ENCODE results near the gene WDR27. TPM values are rescaled to one million over a fixed set of nuclear protein-coding genes. Genes with fewer than 3 reads are reported as not detected.

Gene WDR27
- total RNA-seq, 2 experiments from 2014 or later, result 77.2 to 108 TPM

GRCh38 chr6:169653691-169654090 is 48.1 kb downstream of the WDR27 start:
- Histone ChIP-seq H3K4me1 (ENCODE audit: insufficient read depth, low read length, poor library complexity, severe bottlenecking) (no peaks in the 10 kb centered on the region), H3K79me2 (ENCODE audit: insufficient read depth, low read depth, low read length) (no peaks in the 10 kb centered on the region), H3K9me2 (ENCODE audit: insufficient read depth, low read length) (no peaks in the 10 kb centered on the region), H2AFZ (ENCODE audit: low read length) (no peak overlapping the region), H3K27ac (ENCODE audit: low read depth, low read length, poor library complexity, severe bottlenecking) (no peak overlapping the region), H3K4me2 (ENCODE audit: low read length) (no peak overlapping the region), H4K20me1 (ENCODE audit: insufficient read depth, low read length) (no peaks in the 10 kb centered on the region), H3K36me3 (ENCODE audit: insufficient read depth, low read length) (peaks cover 57% of the 10 kb centered on the region), H3K9me3 (ENCODE audit: low read length) (no peaks in the 10 kb centered on the region), H3K4me3 (ENCODE audit: low read depth, low read length, poor library complexity, severe bottlenecking) (no peak overlapping the region)
- POLR2A ChIA-PET, result interaction anchor here (0.9 kb wide), 1 partner anchor 49 kb away, joined by 3 read pairs; no protein-coding TSS in a partner anchor
- TF ChIP-seq EZH2phosphoT487 (IDR thresholded peaks at IDR 0.05; ENCODE audit: borderline replicate concordance, low read depth, low read length) (no peak), CTCF (conservative IDR thresholded peaks at IDR 0.05; ENCODE audit: low read length) (no peak)
- intact Hi-C loops (cut with micrococcal nuclease; ENCODE audit: unreplicated experiment), result no loop called here
- no TSS peak for BruUV-seq (replicated peaks)
- CTCF ChIA-PET (ENCODE audit: unreplicated experiment), result no interaction called here
- no peak for DNase-seq (ENCODE audit: low spot score)

GRCh38 chr6:169652896-169653295 is 48.9 kb downstream of the WDR27 start:
- TF ChIP-seq EZH2phosphoT487 (IDR thresholded peaks at IDR 0.05; ENCODE audit: borderline replicate concordance, low read depth, low read length) (no peak), CTCF (conservative IDR thresholded peaks at IDR 0.05; ENCODE audit: low read length) (no peak)
- Histone ChIP-seq H3K27ac (ENCODE audit: low read depth, low read length, poor library complexity, severe bottlenecking) (no peak overlapping the region), H3K79me2 (ENCODE audit: insufficient read depth, low read depth, low read length) (no peaks in the 10 kb centered on the region), H2AFZ (ENCODE audit: low read length) (no peak overlapping the region), H3K9me2 (ENCODE audit: insufficient read depth, low read length) (no peaks in the 10 kb centered on the region), H3K36me3 (ENCODE audit: insufficient read depth, low read length) (peaks cover 52% of the 10 kb centered on the region), H3K9me3 (ENCODE audit: low read length) (no peaks in the 10 kb centered on the region), H3K4me1 (ENCODE audit: insufficient read depth, low read length, poor library complexity, severe bottlenecking) (no peaks in the 10 kb centered on the region), H3K4me3 (ENCODE audit: low read depth, low read length, poor library complexity, severe bottlenecking) (no peak overlapping the region), H4K20me1 (ENCODE audit: insufficient read depth, low read length) (no peaks in the 10 kb centered on the region), H3K4me2 (ENCODE audit: low read length) (no peak overlapping the region)
- intact Hi-C loops (cut with micrococcal nuclease; ENCODE audit: unreplicated experiment), result no loop called here
- ChIA-PET POLR2A (no interaction called here), CTCF (ENCODE audit: unreplicated experiment) (no interaction called here)
- no TSS peak for BruUV-seq (replicated peaks)
- no peak for DNase-seq (ENCODE audit: low spot score)

GRCh38 chr6:169651498-169651897 is 50.3 kb downstream of the WDR27 start:
- DNase-seq (ENCODE audit: low spot score), result no peak
- Histone ChIP-seq H3K9me2 (ENCODE audit: insufficient read depth, low read length) (no peaks in the 10 kb centered on the region), H3K79me2 (ENCODE audit: insufficient read depth, low read depth, low read length) (no peaks in the 10 kb centered on the region), H3K36me3 (ENCODE audit: insufficient read depth, low read length) (peaks cover 38% of the 10 kb centered on the region), H3K9me3 (ENCODE audit: low read length) (no peaks in the 10 kb centered on the region), H4K20me1 (ENCODE audit: insufficient read depth, low read length) (no peaks in the 10 kb centered on the region), H3K4me2 (ENCODE audit: low read length) (no peak overlapping the region), H3K4me3 (ENCODE audit: low read depth, low read length, poor library complexity, severe bottlenecking) (no peak overlapping the region), H2AFZ (ENCODE audit: low read length) (no peak overlapping the region), H3K27ac (ENCODE audit: low read depth, low read length, poor library complexity, severe bottlenecking) (no peak overlapping the region), H3K4me1 (ENCODE audit: insufficient read depth, low read length, poor library complexity, severe bottlenecking) (no peaks in the 10 kb centered on the region)
- no peak for TF ChIP-seq CTCF (conservative IDR thresholded peaks at IDR 0.05; ENCODE audit: low read length)
- TF ChIP-seq EZH2phosphoT487 (IDR thresholded peaks at IDR 0.05; ENCODE audit: borderline replicate concordance, low read depth, low read length), result no peak
- POLR2A ChIA-PET, result no interaction called here
- no TSS peak for BruUV-seq (replicated peaks)
- CTCF ChIA-PET (ENCODE audit: unreplicated experiment), result no interaction called here
- intact Hi-C loops (cut with micrococcal nuclease; ENCODE audit: unreplicated experiment), result no loop called here
